Measurements from ENCODE around the gene MAFB.

DNA sequence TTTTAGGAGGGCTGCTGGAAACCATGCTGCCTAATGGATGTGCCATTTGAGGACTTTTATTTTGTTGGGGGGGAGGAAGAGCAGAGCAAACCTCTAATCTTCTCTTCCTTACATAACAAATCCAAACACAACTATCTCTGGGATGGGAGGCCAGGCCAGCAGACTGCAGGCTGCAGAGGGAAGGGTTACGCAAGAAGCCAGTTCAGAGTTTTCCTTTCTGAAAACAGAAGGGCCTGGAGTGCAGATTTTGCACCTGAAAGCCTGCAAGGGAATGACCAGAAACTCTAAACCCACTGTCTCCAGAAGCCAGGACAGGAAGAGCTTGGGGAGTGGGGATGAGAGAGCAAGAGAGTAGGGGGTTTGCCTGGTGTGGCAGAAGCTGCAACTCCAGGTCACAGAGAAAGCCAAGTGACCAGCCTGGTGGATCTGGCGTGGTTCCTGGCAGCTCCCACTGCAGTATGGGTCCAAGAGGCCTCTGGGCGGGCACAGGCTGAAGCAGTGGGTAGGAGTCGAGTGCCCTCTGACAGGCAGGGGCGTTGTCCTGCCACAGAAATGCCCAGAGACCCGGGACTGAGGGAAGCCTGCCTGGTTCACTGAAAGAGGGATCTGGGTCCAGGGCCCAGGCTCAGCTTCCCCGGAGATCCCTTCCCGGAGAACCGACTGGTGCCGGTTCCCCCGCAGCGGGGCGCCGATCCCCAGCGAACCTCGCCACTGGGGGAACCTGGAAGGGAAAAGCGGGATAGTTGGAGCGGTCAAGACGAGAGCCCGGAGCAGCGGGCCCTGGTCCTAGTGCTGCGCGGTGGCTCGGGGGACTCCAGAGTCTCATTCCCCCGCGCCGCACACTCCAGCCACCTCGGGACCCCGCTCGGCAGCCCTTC, 6.7 kb downstream of the MAFB start:
- no peak for TF ChIP-seq EZH2phosphoT487 (IDR thresholded peaks at IDR 0.05; ENCODE audit: borderline replicate concordance)
- TF ChIP-seq ZFX (IDR thresholded peaks at IDR 0.05): no peak
- TF ChIP-seq POLR2AphosphoS5 (IDR thresholded peaks at IDR 0.05; ENCODE audit: low read depth, low read length): no peak
- TF ChIP-seq, protein P1, sequence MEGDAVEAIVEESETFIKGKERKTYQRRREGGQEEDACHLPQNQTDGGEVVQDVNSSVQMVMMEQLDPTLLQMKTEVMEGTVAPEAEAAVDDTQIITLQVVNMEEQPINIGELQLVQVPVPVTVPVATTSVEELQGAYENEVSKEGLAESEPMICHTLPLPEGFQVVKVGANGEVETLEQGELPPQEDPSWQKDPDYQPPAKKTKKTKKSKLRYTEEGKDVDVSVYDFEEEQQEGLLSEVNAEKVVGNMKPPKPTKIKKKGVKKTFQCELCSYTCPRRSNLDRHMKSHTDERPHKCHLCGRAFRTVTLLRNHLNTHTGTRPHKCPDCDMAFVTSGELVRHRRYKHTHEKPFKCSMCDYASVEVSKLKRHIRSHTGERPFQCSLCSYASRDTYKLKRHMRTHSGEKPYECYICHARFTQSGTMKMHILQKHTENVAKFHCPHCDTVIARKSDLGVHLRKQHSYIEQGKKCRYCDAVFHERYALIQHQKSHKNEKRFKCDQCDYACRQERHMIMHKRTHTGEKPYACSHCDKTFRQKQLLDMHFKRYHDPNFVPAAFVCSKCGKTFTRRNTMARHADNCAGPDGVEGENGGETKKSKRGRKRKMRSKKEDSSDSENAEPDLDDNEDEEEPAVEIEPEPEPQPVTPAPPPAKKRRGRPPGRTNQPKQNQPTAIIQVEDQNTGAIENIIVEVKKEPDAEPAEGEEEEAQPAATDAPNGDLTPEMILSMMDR (IDR thresholded peaks at IDR 0.05 in 2 of 3, conservative IDR thresholded peaks at IDR 0.05 in 1 of 3; ENCODE audit: borderline replicate concordance in 1 of 3, insufficient read depth in 1 of 3, low read depth in 2 of 3, low read length in 2 of 3): no peak
- TF ChIP-seq RAD21 (IDR thresholded peaks at IDR 0.05; ENCODE audit: low read depth): no peak
- no peak for TF ChIP-seq POLR2A (IDR thresholded peaks at IDR 0.05; ENCODE audit: borderline replicate concordance, extremely low read depth, insufficient read depth, insufficient read length)
- TF ChIP-seq EZH2 (IDR thresholded peaks at IDR 0.05): no peak
- no peak for TF ChIP-seq CEBPB (IDR thresholded peaks at IDR 0.05; ENCODE audit: low read depth)
- no peak for TF ChIP-seq SP1 (IDR thresholded peaks at IDR 0.05; ENCODE audit: low read depth)
